Esophagus squamous epithelium (tissue), 5 donors: ENCODE results near the gene CALN1. TPM values are rescaled to one million over a fixed set of nuclear protein-coding genes. Genes with fewer than 3 reads are reported as not detected.

Experiments used
- DNase-seq: peaks from one replicate; lab custom pipeline; 2025; lab: John Stamatoyannopoulos, UW
- H3K27ac ChIP-seq, 4 donors: fragments of 200-600 bp; sonication (generic); one replicate each; pipeline ENCODE4 v1.5.1; 2016 to 2019; ENCODE audit warnings: mild to moderate bottlenecking in 1 of 4
- H3K27me3 ChIP-seq, 4 donors: fragments of 200-600 bp; sonication (generic); 1 replicate in 3 of 4; 2 replicates in 1 of 4; pipeline versions ENCODE4 v1.5.1 to v1.6.0; 2017 to 2021; ENCODE audit warnings: antibody characterized with exemption in 1 of 4
- H3K36me3 ChIP-seq, 3 donors: fragments of 200-600 bp; sonication (generic); one replicate each; pipeline ENCODE4 v1.5.1; 2016 to 2019
- H3K4me1 ChIP-seq, 3 donors: fragments of 200-600 bp; sonication (generic); one replicate each; pipeline ENCODE4 v1.5.1; 2017 to 2019
- H3K4me3 ChIP-seq, 4 donors: fragments of 200-600 bp; sonication (generic); 1 replicate in 3 of 4; 2 replicates in 1 of 4; pipeline ENCODE4 v1.5.1; 2016 to 2019; ENCODE audit warnings: mild to moderate bottlenecking in 2 of 4, moderate library complexity in 1 of 4
- H3K9me3 ChIP-seq, 3 donors: fragments of 200-600 bp; sonication (generic); one replicate each; pipeline ENCODE4 v1.5.1; 2016 to 2019
- POLR2A ChIP-seq, 4 donors: fragments of 450-650 bp; IDR thresholded peaks; one replicate each; pipeline ENCODE4 v1.6.1; 2017; ENCODE audit warnings: antibody characterized with exemption in 4 of 4, mild to moderate bottlenecking in 4 of 4, moderate library complexity in 3 of 4
- WGBS, 2 donors: methylation state at CpG; one replicate each; pipeline ENCODE4 v1.1.5; 2018; 5-methylcytosine and 5-hydroxymethylcytosine counted together
- intact Hi-C: fragments of 100-400 bp; cut with DNase I; formaldehyde crosslinking; loops from one replicate; pipeline ENCODE4 v1.15.0; 2022
- total RNA-seq, 4 donors: library from RNA; depleted of rRNA; stranded (reverse); fragments of >200 nt; gene quantifications; one replicate each; pipeline ENCODE4 v1.1.0, GENCODE V29; 2016
- TF ChIP-seq, protein P1 (sequence below), 6 experiments: fragments of 450-650 bp in 4 of 6; fragments of 200-600 bp in 2 of 6; sonication (generic) in 2 of 6; IDR thresholded peaks; one replicate each; pipeline ENCODE4 v1.5.1; 2016 to 2019; ENCODE audit warnings: antibody characterized with exemption in 6 of 6, mild to moderate bottlenecking in 4 of 6, moderate library complexity in 4 of 6
- donor health status: DM: yes; HTN: yes; CAD: no.

The CALN1 gene
- total RNA-seq, 4 donors from 2014 or later = 0.83 TPM; not detected in 3

GRCh38 chr7:71857338-71857737 lies 554.8 kb downstream of the CALN1 start:
- no peak overlapping the region for H3K27ac ChIP-seq
- no peaks in the 10 kb centered on the region for H3K27me3 ChIP-seq
- no peaks in the 10 kb centered on the region for H3K36me3 ChIP-seq
- 72 to 74% methylated on average over 6 of the region's 6 CpGs for WGBS, 2 donors
- H3K4me1 ChIP-seq = no peaks in the 10 kb centered on the region
- TF ChIP-seq POLR2A (IDR thresholded peaks at IDR 0.05) = no peak
- DNase-seq = no peak
- intact Hi-C loops = no loop called here
- no peaks in the 10 kb centered on the region for H3K9me3 ChIP-seq
- H3K4me3 ChIP-seq = no peak overlapping the region

GRCh38 chr7:71854546-71855397 lies 557.4 kb downstream of the CALN1 start:
- Histone ChIP-seq H3K4me3 (no peak overlapping the region), H3K36me3 (no peaks in the 10 kb centered on the region), H3K4me1 (no peaks in the 10 kb centered on the region), H3K9me3 (no peaks in the 10 kb centered on the region), H3K27me3 (no peaks in the 10 kb centered on the region), H3K27ac (no peak overlapping the region)
- TF ChIP-seq, protein P1, sequence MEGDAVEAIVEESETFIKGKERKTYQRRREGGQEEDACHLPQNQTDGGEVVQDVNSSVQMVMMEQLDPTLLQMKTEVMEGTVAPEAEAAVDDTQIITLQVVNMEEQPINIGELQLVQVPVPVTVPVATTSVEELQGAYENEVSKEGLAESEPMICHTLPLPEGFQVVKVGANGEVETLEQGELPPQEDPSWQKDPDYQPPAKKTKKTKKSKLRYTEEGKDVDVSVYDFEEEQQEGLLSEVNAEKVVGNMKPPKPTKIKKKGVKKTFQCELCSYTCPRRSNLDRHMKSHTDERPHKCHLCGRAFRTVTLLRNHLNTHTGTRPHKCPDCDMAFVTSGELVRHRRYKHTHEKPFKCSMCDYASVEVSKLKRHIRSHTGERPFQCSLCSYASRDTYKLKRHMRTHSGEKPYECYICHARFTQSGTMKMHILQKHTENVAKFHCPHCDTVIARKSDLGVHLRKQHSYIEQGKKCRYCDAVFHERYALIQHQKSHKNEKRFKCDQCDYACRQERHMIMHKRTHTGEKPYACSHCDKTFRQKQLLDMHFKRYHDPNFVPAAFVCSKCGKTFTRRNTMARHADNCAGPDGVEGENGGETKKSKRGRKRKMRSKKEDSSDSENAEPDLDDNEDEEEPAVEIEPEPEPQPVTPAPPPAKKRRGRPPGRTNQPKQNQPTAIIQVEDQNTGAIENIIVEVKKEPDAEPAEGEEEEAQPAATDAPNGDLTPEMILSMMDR (IDR thresholded peaks at IDR 0.05) = no peak
- no peak for TF ChIP-seq POLR2A (IDR thresholded peaks at IDR 0.05)
- no peak for DNase-seq
- 38 to 44% methylated on average over 12 of the region's 12 CpGs for WGBS, 2 donors
- intact Hi-C loops = no loop called here

DNA sequence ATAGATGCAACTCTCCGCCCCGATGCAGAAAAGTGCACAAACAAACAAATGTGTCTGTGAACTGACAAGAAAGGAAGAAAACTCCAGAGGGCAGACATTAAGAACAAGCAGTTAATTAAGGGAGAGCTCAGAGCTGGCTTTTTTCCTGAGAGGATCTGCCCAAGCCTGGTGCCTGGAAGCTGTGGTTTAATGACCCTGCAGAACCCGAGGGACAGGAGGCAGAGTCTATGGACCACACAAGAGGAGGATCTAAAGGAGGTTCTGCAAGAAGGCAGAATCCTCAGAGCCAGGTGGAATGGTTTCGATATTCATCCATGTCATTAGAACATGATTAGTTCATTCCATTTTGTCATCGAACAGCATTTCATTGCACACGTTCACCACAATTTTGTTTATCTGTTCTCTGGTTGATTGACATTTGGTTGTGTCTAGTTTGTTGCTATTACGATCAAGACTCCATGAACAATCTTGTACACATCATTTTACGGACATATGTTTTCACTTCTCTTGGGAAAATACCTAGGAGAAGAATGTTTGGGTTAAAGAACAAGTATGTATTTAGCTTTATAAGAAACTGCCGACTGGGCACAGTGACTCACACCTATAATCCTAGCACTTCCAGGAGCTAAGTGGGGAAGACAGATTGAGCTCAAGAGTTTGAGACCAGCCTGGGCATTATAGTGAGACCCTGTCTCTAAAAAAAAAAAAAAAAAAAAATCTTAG lies 560.2 kb downstream of the CALN1 start:
- intact Hi-C loops = no loop called here
- no peak overlapping the region for H3K4me3 ChIP-seq
- no peaks in the 10 kb centered on the region for H3K36me3 ChIP-seq
- DNase-seq = no peak
- TF ChIP-seq, protein P1 (IDR thresholded peaks at IDR 0.05) = no peak
- TF ChIP-seq POLR2A (IDR thresholded peaks at IDR 0.05) = no peak
- H3K4me1 ChIP-seq = no peaks in the 10 kb centered on the region
- H3K9me3 ChIP-seq = no peaks in the 10 kb centered on the region
- no peaks in the 10 kb centered on the region for H3K27me3 ChIP-seq
- H3K27ac ChIP-seq = no peak overlapping the region
- WGBS, 2 donors = 60 to 62% methylated on average over 9 of the region's 9 CpGs

DNA sequence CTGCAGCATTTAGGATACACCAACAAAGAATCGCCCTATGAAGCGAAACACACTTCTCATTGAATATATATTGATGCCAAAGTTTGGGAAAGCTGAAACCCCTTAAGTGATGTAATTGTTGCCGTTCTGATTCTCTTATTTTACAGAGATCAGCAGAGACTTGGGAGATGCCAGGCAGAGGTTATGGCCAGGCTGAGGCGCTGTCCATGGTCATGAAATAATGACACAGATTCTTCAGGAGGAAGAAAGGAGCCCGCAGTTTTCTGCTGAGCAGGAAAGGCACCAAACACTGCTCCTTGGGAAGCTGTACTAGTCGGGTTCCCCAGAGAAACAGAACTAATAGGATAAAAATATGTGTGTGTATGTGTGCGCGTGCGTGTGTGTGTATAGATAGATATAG lies 566.0 kb downstream of the CALN1 start:
- no peaks in the 10 kb centered on the region for H3K9me3 ChIP-seq
- H3K4me3 ChIP-seq = no peak overlapping the region
- WGBS, 2 donors = 74 to 76% methylated on average over 9 of the region's 9 CpGs

DNA sequence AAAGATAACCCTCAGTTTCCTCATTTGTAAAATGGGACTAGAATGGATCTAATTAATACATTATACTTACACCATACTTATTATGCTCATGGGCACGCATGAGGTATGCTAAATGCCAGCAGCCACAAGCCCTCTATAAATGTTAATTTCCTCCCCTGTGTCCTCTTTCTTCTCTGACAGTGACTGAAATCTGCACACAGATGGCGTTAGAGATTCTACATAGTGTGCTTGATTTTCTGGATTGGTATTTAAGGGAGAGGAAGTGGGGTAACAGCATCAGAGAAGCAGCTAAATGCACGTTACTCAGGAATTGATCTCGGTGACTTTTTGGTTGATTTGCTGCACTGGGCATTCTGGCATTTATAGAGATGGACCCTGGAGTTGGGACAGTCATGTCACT lies 568.5 kb downstream of the CALN1 start:
- Histone ChIP-seq H3K27ac (no peak overlapping the region), H3K4me3 (no peak overlapping the region), H3K9me3 (no peaks in the 10 kb centered on the region), H3K27me3 (no peaks in the 10 kb centered on the region), H3K36me3 (no peaks in the 10 kb centered on the region), H3K4me1 (no peaks in the 10 kb centered on the region)
- WGBS, 2 donors = 38 to 40% methylated on average over 4 of the region's 4 CpGs
- intact Hi-C loops = no loop called here
- TF ChIP-seq, protein P1 (IDR thresholded peaks at IDR 0.05) = no peak
- TF ChIP-seq POLR2A (IDR thresholded peaks at IDR 0.05) = no peak
- DNase-seq = no peak

More for the DNA sequence above, 566.0 kb downstream of the CALN1 start:
- no peak for DNase-seq
- no peak for TF ChIP-seq POLR2A (IDR thresholded peaks at IDR 0.05)
- TF ChIP-seq, protein P1 (IDR thresholded peaks at IDR 0.05) = no peak
- Histone ChIP-seq H3K27me3 (no peaks in the 10 kb centered on the region), H3K27ac (no peak overlapping the region), H3K4me1 (no peaks in the 10 kb centered on the region), H3K36me3 (no peaks in the 10 kb centered on the region)
- intact Hi-C loops = no loop called here
